GM23338 (cell line): Measurements from ENCODE around the gene ISL2. TPM values are rescaled to one million over a fixed set of nuclear protein-coding genes. Genes with fewer than 3 reads are reported as not detected.

Experiments
- ATAC-seq: fragments of 200-7000 bp; cut with Tn5 transposase; 3 replicates; pipeline ENCODE4 v1.9.1; 2020
- DNase-seq: peaks from one replicate; pipeline ENCODE4 v3.0.0-alpha.2; 2015; ENCODE audit warnings: low spot score
- H2AFZ ChIP-seq: fragments of 200-600 bp; sonication (generic); 2 replicates; pipeline ENCODE4 v1.8.0; 2016; ENCODE audit warnings: antibody characterized with exemption, mild to moderate bottlenecking, moderate library complexity
- H3F3A ChIP-seq: fragments of 200-600 bp; sonication (generic); replicated peaks from 2 replicates; pipeline ENCODE4 v1.8.0; 2017; ENCODE audit warnings: antibody characterized with exemption, mixed run types, low read depth
- H3K27ac ChIP-seq: fragments of 200-600 bp; sonication (generic); 2 replicates; pipeline ENCODE4 v1.6.1; 2016; ENCODE audit warnings: low read depth
- H3K27me3 ChIP-seq: fragments of 200-600 bp; sonication (generic); 2 replicates; pipeline ENCODE4 v1.8.0; 2016; ENCODE audit warnings: mild to moderate bottlenecking, mixed run types, moderate library complexity; ENCODE audit not compliant: insufficient read depth
- H3K36me3 ChIP-seq: fragments of 200-600 bp; sonication (generic); 2 replicates; pipeline ENCODE4 v1.8.0; 2016; ENCODE audit warnings: mild to moderate bottlenecking; ENCODE audit not compliant: insufficient read depth
- H3K4me1 ChIP-seq: fragments of 200-600 bp; sonication (generic); 2 replicates; pipeline ENCODE4 v1.8.0; 2016; ENCODE audit warnings: mild to moderate bottlenecking, moderate library complexity; ENCODE audit not compliant: insufficient read depth
- H3K4me2 ChIP-seq: fragments of 200-600 bp; sonication (generic); 2 replicates; pipeline ENCODE4 v1.7.1; 2017; ENCODE audit warnings: mixed run types
- H3K4me3 ChIP-seq: fragments of 200-600 bp; sonication (generic); 2 replicates; pipeline ENCODE4 v1.6.1; 2016; ENCODE audit warnings: mixed run types
- H3K79me2 ChIP-seq: fragments of 200-600 bp; sonication (generic); replicated peaks from 2 replicates; pipeline ENCODE4 v1.8.0; 2017; ENCODE audit warnings: mild to moderate bottlenecking; ENCODE audit not compliant: insufficient read depth
- H3K9me2 ChIP-seq: fragments of 200-600 bp; sonication (generic); 2 replicates; pipeline ENCODE4 v1.8.0; 2017; ENCODE audit not compliant: insufficient read depth
- H4K20me1 ChIP-seq: fragments of 200-600 bp; sonication (generic); replicated peaks from 2 replicates; pipeline ENCODE4 v1.8.0; 2017; ENCODE audit warnings: mild to moderate bottlenecking; ENCODE audit not compliant: insufficient read depth
- H3K27ac Mint-ChIP-seq: 2 replicates; pipeline ENCODE4 v1.8.0; 2020; ENCODE audit warnings: inconsistent platforms, mild to moderate bottlenecking, moderate library complexity, mixed read lengths
- H3K27me3 Mint-ChIP-seq: 3 replicates; pipeline ENCODE4 v1.8.0; 2022; ENCODE audit warnings: low read depth, mild to moderate bottlenecking, moderate library complexity, mixed read lengths, inconsistent platforms; ENCODE audit not compliant: insufficient read depth, poor library complexity
- H3K36me3 Mint-ChIP-seq: 3 replicates; pipeline ENCODE4 v1.8.0; 2021; ENCODE audit warnings: low read depth, mild to moderate bottlenecking, inconsistent platforms, moderate library complexity, mixed read lengths
- H3K4me1 Mint-ChIP-seq: 3 replicates; pipeline ENCODE4 v1.8.0; 2020; ENCODE audit warnings: mild to moderate bottlenecking, inconsistent platforms, mixed read lengths
- H3K4me3 Mint-ChIP-seq: 3 replicates; pipeline ENCODE4 v1.8.0; 2021; ENCODE audit warnings: moderate library complexity, mild to moderate bottlenecking, inconsistent platforms, mixed read lengths
- H3K9me3 Mint-ChIP-seq: 3 replicates; pipeline ENCODE4 v1.8.0; 2020; ENCODE audit warnings: moderate library complexity, mild to moderate bottlenecking, inconsistent platforms, mixed read lengths
- CREB1 ChIP-seq: fragments of 250-450 bp; sonication (Bioruptor Pico); IDR thresholded peaks from 2 replicates; pipeline ENCODE4 v1.5.0; 2020; ENCODE audit warnings: low read depth, mild to moderate bottlenecking, moderate library complexity
- CTCF ChIP-seq, 2 experiments: fragments of 200-600 bp in 1 of 2; sonication (generic) in 1 of 2; conservative IDR thresholded peaks; 2 replicates each; pipeline versions ENCODE4 v1.5.1 to v1.6.1; 2016 to 2017; ENCODE audit warnings: antibody characterized with exemption in 2 of 2, low read depth in 2 of 2, mild to moderate bottlenecking in 2 of 2, moderate library complexity in 1 of 2
- ETS1 ChIP-seq: IDR thresholded peaks from 2 replicates; pipeline ENCODE4 v1.6.1; 2016; ENCODE audit warnings: antibody characterized with exemption
- EZH2 ChIP-seq: fragments of 200-600 bp; sonication (generic); IDR thresholded peaks from one replicate; pipeline ENCODE4 v1.8.0; 2017; ENCODE audit warnings: antibody characterized with exemption, mild to moderate bottlenecking, low read depth; ENCODE audit not compliant: unreplicated experiment
- JUNB ChIP-seq: IDR thresholded peaks from one replicate; pipeline ENCODE4 v1.6.1; 2016; ENCODE audit warnings: antibody characterized with exemption; ENCODE audit not compliant: unreplicated experiment
- NANOG ChIP-seq: IDR thresholded peaks from 2 replicates; pipeline ENCODE4 v1.6.1; 2016; ENCODE audit warnings: antibody characterized with exemption, borderline replicate concordance
- ZNF114 ChIP-seq: fragments of 250-450 bp; sonication (Bioruptor Pico); IDR thresholded peaks from 2 replicates; pipeline ENCODE4 v1.5.0; 2020; ENCODE audit warnings: mild to moderate bottlenecking, moderate library complexity
- polyA plus RNA-seq: library from polyadenylated mRNA; unstranded; fragments of >200 nt; fragmentation: Nextera tagmentation; extraction: Ambion mirVana; gene quantifications from 2 replicates; pipeline ENCODE4 v1.2.1, GENCODE V29; 2016
- total RNA-seq: library from RNA; depleted of rRNA; stranded (reverse); fragments of >200 nt; shearing (Covaris generic); gene quantifications from 2 replicates; pipeline ENCODE4 v1.2.3, GENCODE V29; 2014
- TF ChIP-seq, protein P1 (sequence below): fragments of 250-450 bp; sonication (Bioruptor Pico); IDR thresholded peaks from 2 replicates; pipeline ENCODE4 v1.5.0; 2020; ENCODE audit warnings: mild to moderate bottlenecking, moderate library complexity

Gene ISL2
- total and polyA plus RNA-seq, 2 experiments from 2014 or later, result 0.65 to 2.7 TPM

DNA sequence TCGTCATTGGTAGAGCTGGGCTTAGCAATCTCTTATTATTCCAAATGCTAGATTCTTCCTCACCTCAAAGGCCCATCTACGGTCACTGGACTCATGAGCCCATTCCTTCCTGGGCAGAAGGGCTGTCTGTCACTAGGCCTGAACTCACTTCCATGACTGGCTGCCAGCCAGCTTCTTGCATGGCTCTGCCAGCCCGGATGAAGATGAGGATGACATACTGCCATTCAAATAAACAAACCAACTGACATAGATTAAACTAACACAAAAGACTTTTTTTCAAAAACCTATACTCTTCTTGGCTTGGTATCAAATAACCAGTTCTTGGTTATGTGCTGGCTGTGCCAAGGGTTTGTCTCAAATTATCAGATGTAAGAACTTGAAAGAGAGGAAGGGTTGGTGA is 23.8 kb downstream of the ISL2 start (continued):
- TF ChIP-seq, protein P1, sequence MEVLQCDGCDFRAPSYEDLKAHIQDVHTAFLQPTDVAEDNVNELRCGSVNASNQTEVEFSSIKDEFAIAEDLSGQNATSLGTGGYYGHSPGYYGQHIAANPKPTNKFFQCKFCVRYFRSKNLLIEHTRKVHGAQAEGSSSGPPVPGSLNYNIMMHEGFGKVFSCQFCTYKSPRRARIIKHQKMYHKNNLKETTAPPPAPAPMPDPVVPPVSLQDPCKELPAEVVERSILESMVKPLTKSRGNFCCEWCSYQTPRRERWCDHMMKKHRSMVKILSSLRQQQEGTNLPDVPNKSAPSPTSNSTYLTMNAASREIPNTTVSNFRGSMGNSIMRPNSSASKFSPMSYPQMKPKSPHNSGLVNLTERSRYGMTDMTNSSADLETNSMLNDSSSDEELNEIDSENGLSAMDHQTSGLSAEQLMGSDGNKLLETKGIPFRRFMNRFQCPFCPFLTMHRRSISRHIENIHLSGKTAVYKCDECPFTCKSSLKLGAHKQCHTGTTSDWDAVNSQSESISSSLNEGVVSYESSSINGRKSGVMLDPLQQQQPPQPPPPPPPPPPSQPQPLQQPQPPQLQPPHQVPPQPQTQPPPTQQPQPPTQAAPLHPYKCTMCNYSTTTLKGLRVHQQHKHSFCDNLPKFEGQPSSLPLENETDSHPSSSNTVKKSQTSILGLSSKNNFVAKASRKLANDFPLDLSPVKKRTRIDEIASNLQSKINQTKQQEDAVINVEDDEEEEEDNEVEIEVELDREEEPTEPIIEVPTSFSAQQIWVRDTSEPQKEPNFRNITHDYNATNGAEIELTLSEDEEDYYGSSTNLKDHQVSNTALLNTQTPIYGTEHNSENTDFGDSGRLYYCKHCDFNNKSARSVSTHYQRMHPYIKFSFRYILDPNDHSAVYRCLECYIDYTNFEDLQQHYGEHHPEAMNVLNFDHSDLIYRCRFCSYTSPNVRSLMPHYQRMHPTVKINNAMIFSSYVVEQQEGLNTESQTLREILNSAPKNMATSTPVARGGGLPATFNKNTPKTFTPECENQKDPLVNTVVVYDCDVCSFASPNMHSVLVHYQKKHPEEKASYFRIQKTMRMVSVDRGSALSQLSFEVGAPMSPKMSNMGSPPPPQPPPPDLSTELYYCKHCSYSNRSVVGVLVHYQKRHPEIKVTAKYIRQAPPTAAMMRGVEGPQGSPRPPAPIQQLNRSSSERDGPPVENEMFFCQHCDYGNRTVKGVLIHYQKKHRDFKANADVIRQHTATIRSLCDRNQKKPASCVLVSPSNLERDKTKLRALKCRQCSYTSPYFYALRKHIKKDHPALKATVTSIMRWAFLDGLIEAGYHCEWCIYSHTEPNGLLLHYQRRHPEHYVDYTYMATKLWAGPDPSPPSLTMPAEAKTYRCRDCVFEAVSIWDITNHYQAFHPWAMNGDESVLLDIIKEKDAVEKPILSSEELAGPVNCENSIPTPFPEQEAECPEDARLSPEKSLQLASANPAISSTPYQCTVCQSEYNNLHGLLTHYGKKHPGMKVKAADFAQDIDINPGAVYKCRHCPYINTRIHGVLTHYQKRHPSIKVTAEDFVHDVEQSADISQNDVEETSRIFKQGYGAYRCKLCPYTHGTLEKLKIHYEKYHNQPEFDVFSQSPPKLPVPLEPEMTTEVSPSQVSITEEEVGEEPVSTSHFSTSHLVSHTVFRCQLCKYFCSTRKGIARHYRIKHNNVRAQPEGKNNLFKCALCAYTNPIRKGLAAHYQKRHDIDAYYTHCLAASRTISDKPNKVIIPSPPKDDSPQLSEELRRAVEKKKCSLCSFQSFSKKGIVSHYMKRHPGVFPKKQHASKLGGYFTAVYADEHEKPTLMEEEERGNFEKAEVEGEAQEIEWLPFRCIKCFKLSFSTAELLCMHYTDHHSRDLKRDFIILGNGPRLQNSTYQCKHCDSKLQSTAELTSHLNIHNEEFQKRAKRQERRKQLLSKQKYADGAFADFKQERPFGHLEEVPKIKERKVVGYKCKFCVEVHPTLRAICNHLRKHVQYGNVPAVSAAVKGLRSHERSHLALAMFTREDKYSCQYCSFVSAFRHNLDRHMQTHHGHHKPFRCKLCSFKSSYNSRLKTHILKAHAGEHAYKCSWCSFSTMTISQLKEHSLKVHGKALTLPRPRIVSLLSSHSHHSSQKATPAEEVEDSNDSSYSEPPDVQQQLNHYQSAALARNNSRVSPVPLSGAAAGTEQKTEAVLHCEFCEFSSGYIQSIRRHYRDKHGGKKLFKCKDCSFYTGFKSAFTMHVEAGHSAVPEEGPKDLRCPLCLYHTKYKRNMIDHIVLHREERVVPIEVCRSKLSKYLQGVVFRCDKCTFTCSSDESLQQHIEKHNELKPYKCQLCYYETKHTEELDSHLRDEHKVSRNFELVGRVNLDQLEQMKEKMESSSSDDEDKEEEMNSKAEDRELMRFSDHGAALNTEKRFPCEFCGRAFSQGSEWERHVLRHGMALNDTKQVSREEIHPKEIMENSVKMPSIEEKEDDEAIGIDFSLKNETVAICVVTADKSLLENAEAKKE (CRISPR knock-in tag), result no peak
- TF ChIP-seq ZNF114 (CRISPR knock-in tag), result no peak
- TF ChIP-seq NANOG, result no peak
- TF ChIP-seq JUNB, result no peak
- no peak for TF ChIP-seq CTCF (conservative IDR thresholded peaks at IDR 0.05; ENCODE audit: low read depth in 2 of 2)
- TF ChIP-seq EZH2, result no peak
- no peak for TF ChIP-seq ETS1

- peaks cover 2% of the 10 kb centered on the region for H3K27me3 Mint-ChIP-seq
- Histone ChIP-seq H3K4me3 (no peak overlapping the region), H3K27me3 (no peaks in the 10 kb centered on the region), H4K20me1 (no peaks in the 10 kb centered on the region; the same call in 1 of the 2 replicates), H3K4me2 (no peak overlapping the region), H3K27ac (no peak overlapping the region), H3K36me3 (no peaks in the 10 kb centered on the region), H3K79me2 (no peaks in the 10 kb centered on the region), H3F3A (no peaks in the 10 kb centered on the region), H3K9me2 (no peaks in the 10 kb centered on the region), H2AFZ (no peak overlapping the region), H3K4me1 (no peaks in the 10 kb centered on the region)
- no peak overlapping the region for H3K4me3 Mint-ChIP-seq
- no peaks in the 10 kb centered on the region for H3K36me3 Mint-ChIP-seq
- ATAC-seq, result no peak
- no peaks in the 10 kb centered on the region for H3K9me3 Mint-ChIP-seq
- H3K27ac Mint-ChIP-seq, result no peak overlapping the region
- H3K4me1 Mint-ChIP-seq, result no peaks in the 10 kb centered on the region
- TF ChIP-seq JUNB, result no peak
- no peak for TF ChIP-seq ETS1
- no peak for TF ChIP-seq CREB1 (CRISPR knock-in tag)
- DNase-seq, result no peak
These were observed 26.7 kb downstream of the ISL2 start for GRCh38 chr15:76363251-76363650.
